Neural cell (in vitro differentiated cells): ENCODE results near the gene GARIN5A. TPM values are rescaled to one million over a fixed set of nuclear protein-coding genes. Genes with fewer than 3 reads are reported as not detected.

Source experiments
- H2AFZ ChIP-seq: fragments of 200-600, 300-800 bp; sonication (generic), shearing (Covaris generic); 2 replicates; pipeline ENCODE4 v1.6.0; 2014; ENCODE audit warnings: low read depth, mild to moderate bottlenecking, antibody characterized with exemption, low read length, moderate library complexity
- H3F3A ChIP-seq: fragments of 200-600 bp; shearing (Covaris generic); 2 replicates; pipeline ENCODE4 v1.6.1; 2016; ENCODE audit warnings: mild to moderate bottlenecking, moderate library complexity, mixed read lengths, antibody characterized with exemption, low read length; ENCODE audit not compliant: insufficient read depth, poor library complexity, severe bottlenecking
- H3K27ac ChIP-seq: fragments of 200-600, 300-800 bp; sonication (generic), shearing (Covaris generic); 2 replicates; pipeline ENCODE4 v1.5.1; 2014; ENCODE audit warnings: mild to moderate bottlenecking, low read length, moderate library complexity
- H3K27me3 ChIP-seq: fragments of 300-800, 200-600 bp; sonication (generic), shearing (Covaris generic); 2 replicates; pipeline ENCODE4 v1.6.0; 2014; ENCODE audit warnings: mild to moderate bottlenecking, low read depth, low read length, moderate library complexity; ENCODE audit not compliant: insufficient read depth
- H3K36me3 ChIP-seq: fragments of 300-800, 200-600 bp; sonication (generic), shearing (Covaris generic); 2 replicates; pipeline ENCODE4 v1.5.1; 2014; ENCODE audit warnings: mild to moderate bottlenecking, antibody characterized with exemption, low read length, moderate library complexity; ENCODE audit not compliant: insufficient read depth
- H3K4me2 ChIP-seq: fragments of 300-800, 200-600 bp; sonication (generic), shearing (Covaris generic); 2 replicates; pipeline ENCODE4 v1.6.0; 2014; ENCODE audit warnings: mild to moderate bottlenecking, low read length
- H3K4me3 ChIP-seq: fragments of 300-800, 200-600 bp; sonication (generic), shearing (Covaris generic); 2 replicates; pipeline ENCODE4 v1.5.1; 2014; ENCODE audit warnings: mild to moderate bottlenecking, low read length, moderate library complexity
- H3K79me2 ChIP-seq: fragments of 200-600 bp; shearing (Covaris generic); replicated peaks from 2 replicates; pipeline ENCODE4 v1.6.0; 2014; ENCODE audit warnings: mild to moderate bottlenecking, low read length, moderate library complexity; ENCODE audit not compliant: insufficient read depth
- H3K9ac ChIP-seq: fragments of 300-800, 200-600 bp; sonication (generic), shearing (Covaris generic); 2 replicates; pipeline ENCODE4 v1.6.1; 2016; ENCODE audit warnings: mild to moderate bottlenecking, low read length, mixed read lengths
- H3K9me2 ChIP-seq: fragments of 200-600 bp; shearing (Covaris generic); 2 replicates; pipeline ENCODE4 v1.6.1; 2016; ENCODE audit warnings: mild to moderate bottlenecking, low read length, mixed read lengths; ENCODE audit not compliant: insufficient read depth
- H3K9me3 ChIP-seq: fragments of 200-600, 300-800 bp; sonication (generic), shearing (Covaris generic); 2 replicates; pipeline ENCODE4 v1.6.1; 2016; ENCODE audit warnings: mild to moderate bottlenecking, mixed run types, low read length, moderate library complexity, mixed read lengths
- H4K20me1 ChIP-seq: fragments of 200-600 bp; shearing (Covaris generic); 2 replicates; pipeline ENCODE4 v1.6.1; 2016; ENCODE audit warnings: mild to moderate bottlenecking, mixed run types; ENCODE audit not compliant: insufficient read depth
- EP300 ChIP-seq: fragments of 450-650 bp; conservative IDR thresholded peaks from 2 replicates; pipeline ENCODE4 v1.6.1; 2014; ENCODE audit warnings: antibody characterized with exemption, mild to moderate bottlenecking, moderate library complexity; ENCODE audit not compliant: poor library complexity, severe bottlenecking
- EZH2 ChIP-seq: fragments of 200-600, 300-800 bp; shearing (Covaris generic), sonication (generic); IDR thresholded peaks from 2 replicates; pipeline ENCODE4 v1.6.1; 2014; ENCODE audit warnings: antibody characterized with exemption, low read length, borderline replicate concordance, mild to moderate bottlenecking; ENCODE audit not compliant: insufficient read depth, poor library complexity, severe bottlenecking
- MXI1 ChIP-seq: fragments of 450-650 bp; conservative IDR thresholded peaks from 2 replicates; pipeline ENCODE4 v1.6.1; 2014; ENCODE audit warnings: antibody characterized with exemption, mild to moderate bottlenecking; ENCODE audit not compliant: poor library complexity, severe bottlenecking
- POLR2AphosphoS5 ChIP-seq: IDR thresholded peaks from 2 replicates; pipeline ENCODE4 v1.6.1; 2012
- RAD21 ChIP-seq: fragments of 450-650 bp; conservative IDR thresholded peaks from 2 replicates; pipeline ENCODE4 v1.6.1; 2014; ENCODE audit warnings: antibody characterized with exemption, mild to moderate bottlenecking, moderate library complexity
- SMC3 ChIP-seq: fragments of 450-650 bp; conservative IDR thresholded peaks from 2 replicates; pipeline ENCODE4 v1.6.1; 2014; ENCODE audit warnings: antibody characterized with exemption, mild to moderate bottlenecking, moderate library complexity; ENCODE audit not compliant: poor library complexity
- TAF1 ChIP-seq: IDR thresholded peaks from 2 replicates; pipeline ENCODE4 v1.6.1; 2012; ENCODE audit warnings: low read depth
- polyA plus RNA-seq: library from polyadenylated mRNA; depleted of rRNA; stranded (reverse); fragments of >200 nt; gene quantifications from 2 replicates; pipeline ENCODE4 v1.2.3, GENCODE V29; 2014
- TF ChIP-seq, protein P1 (sequence below): IDR thresholded peaks from 2 replicates; pipeline ENCODE4 v1.6.1; 2012; ENCODE audit warnings: borderline replicate concordance
- TF ChIP-seq, protein P2 (sequence below): fragments of 450-650 bp; IDR thresholded peaks from 2 replicates; pipeline ENCODE4 v1.5.1; 2014; ENCODE audit warnings: antibody characterized with exemption, mild to moderate bottlenecking, moderate library complexity; ENCODE audit not compliant: poor library complexity, severe bottlenecking

The GARIN5A gene
- polyA plus RNA-seq, 1 donor from 2014 or later: 3.3 TPM

DNA sequence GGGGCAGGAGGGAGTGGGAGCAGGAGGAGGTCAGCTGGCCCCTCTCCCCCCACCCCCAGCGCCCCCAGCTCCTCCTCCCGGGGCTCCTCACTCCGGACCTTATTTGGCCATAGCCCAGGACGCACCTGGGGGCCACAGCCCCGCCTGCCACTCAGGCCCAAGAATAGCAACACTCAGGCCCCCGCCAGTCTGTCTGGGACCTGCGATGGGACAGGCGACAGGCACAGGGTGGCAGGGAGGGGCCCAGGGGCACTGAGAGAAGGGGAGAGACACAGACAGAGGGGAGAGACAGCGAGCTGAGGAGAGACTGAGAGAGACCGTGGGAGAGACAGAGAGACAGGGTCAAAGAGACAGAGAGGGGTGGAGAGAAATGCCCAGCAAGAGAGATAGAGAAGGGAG lies 24.1 kb upstream of the GARIN5A start:
- Histone ChIP-seq H3K9me2 (no peaks in the 10 kb centered on the region), H3K36me3 (no peaks in the 10 kb centered on the region), H3K27ac (no peak overlapping the region), H3F3A (no peaks in the 10 kb centered on the region), H4K20me1 (no peaks in the 10 kb centered on the region), H3K4me2 (no peak overlapping the region), H3K4me3 (no peak overlapping the region), H3K27me3 (no peaks in the 10 kb centered on the region), H3K79me2 (no peaks in the 10 kb centered on the region), H3K9me3 (no peaks in the 10 kb centered on the region), H3K9ac (peak overlapping the region; percentile 38), H2AFZ (no peak overlapping the region)
- TF ChIP-seq EP300 (no peak), POLR2AphosphoS5 (no peak), MXI1 (no peak), TAF1 (no peak), SMC3 (no peak), RAD21 (no peak), EZH2 (no peak)
- TF ChIP-seq, protein P1, sequence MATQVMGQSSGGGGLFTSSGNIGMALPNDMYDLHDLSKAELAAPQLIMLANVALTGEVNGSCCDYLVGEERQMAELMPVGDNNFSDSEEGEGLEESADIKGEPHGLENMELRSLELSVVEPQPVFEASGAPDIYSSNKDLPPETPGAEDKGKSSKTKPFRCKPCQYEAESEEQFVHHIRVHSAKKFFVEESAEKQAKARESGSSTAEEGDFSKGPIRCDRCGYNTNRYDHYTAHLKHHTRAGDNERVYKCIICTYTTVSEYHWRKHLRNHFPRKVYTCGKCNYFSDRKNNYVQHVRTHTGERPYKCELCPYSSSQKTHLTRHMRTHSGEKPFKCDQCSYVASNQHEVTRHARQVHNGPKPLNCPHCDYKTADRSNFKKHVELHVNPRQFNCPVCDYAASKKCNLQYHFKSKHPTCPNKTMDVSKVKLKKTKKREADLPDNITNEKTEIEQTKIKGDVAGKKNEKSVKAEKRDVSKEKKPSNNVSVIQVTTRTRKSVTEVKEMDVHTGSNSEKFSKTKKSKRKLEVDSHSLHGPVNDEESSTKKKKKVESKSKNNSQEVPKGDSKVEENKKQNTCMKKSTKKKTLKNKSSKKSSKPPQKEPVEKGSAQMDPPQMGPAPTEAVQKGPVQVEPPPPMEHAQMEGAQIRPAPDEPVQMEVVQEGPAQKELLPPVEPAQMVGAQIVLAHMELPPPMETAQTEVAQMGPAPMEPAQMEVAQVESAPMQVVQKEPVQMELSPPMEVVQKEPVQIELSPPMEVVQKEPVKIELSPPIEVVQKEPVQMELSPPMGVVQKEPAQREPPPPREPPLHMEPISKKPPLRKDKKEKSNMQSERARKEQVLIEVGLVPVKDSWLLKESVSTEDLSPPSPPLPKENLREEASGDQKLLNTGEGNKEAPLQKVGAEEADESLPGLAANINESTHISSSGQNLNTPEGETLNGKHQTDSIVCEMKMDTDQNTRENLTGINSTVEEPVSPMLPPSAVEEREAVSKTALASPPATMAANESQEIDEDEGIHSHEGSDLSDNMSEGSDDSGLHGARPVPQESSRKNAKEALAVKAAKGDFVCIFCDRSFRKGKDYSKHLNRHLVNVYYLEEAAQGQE: no peak
- TF ChIP-seq, protein P2, sequence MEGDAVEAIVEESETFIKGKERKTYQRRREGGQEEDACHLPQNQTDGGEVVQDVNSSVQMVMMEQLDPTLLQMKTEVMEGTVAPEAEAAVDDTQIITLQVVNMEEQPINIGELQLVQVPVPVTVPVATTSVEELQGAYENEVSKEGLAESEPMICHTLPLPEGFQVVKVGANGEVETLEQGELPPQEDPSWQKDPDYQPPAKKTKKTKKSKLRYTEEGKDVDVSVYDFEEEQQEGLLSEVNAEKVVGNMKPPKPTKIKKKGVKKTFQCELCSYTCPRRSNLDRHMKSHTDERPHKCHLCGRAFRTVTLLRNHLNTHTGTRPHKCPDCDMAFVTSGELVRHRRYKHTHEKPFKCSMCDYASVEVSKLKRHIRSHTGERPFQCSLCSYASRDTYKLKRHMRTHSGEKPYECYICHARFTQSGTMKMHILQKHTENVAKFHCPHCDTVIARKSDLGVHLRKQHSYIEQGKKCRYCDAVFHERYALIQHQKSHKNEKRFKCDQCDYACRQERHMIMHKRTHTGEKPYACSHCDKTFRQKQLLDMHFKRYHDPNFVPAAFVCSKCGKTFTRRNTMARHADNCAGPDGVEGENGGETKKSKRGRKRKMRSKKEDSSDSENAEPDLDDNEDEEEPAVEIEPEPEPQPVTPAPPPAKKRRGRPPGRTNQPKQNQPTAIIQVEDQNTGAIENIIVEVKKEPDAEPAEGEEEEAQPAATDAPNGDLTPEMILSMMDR: no peak

DNA sequence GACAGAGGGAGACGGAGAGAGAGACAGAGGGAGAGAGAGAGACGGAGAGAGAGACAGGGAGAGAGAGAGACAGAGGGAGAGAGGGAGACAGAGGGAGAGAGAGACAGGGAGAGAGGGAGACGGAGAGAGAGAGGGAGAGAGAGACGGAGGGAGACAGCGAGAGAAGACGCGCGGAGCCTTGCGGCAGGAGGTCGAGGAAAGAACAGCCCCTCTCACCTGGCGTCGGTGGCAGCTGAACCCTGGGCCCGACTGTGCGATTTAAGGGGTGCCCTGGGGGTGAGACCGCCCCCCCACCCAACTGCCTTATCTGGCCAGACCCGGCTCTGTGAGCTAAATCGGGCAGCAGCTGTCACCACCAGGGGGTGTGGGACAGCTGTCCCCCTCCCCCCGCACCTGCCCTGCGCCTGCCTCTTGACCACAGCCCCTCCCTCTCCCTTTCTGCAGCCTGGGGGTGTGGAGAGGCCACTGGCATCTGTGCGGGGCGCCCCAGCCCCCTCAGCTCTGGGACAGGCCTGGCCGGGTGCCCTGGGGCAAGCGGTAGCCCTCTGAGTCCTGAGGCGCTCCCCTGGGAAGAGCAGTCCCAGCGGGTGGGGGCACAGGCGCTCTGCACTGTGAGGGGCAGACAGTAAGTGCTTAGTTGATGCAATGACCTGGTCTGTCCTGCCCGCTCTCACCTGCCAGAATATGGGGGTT lies 23.6 kb upstream of the GARIN5A start:
- no peaks in the 10 kb centered on the region for H3K9me2 ChIP-seq
- peak overlapping the region; percentile 28 for H3K4me3 ChIP-seq
- no peak overlapping the region for H2AFZ ChIP-seq
- H3K36me3 ChIP-seq: no peaks in the 10 kb centered on the region
- no peak overlapping the region for H3K27ac ChIP-seq
- no peak overlapping the region for H3K4me2 ChIP-seq
- H3F3A ChIP-seq: no peaks in the 10 kb centered on the region
- H3K9ac ChIP-seq: peak overlapping the region; percentile 38
- no peaks in the 10 kb centered on the region for H3K79me2 ChIP-seq
- H3K27me3 ChIP-seq: no peaks in the 10 kb centered on the region
- H4K20me1 ChIP-seq: no peaks in the 10 kb centered on the region
- no peaks in the 10 kb centered on the region for H3K9me3 ChIP-seq
- TF ChIP-seq SMC3: peak; percentile 44
- TF ChIP-seq POLR2AphosphoS5: no peak
- TF ChIP-seq MXI1: no peak
- no peak for TF ChIP-seq EZH2
- peak; percentile 15 for TF ChIP-seq RAD21
- no peak for TF ChIP-seq EP300
- TF ChIP-seq, protein P2: peak; percentile 27
- TF ChIP-seq, protein P1: no peak
- TF ChIP-seq TAF1: no peak
